ENCODE data around the gene ESPL1.

The ESPL1 gene

GRCh38 chr12:53306826-53307225, 38.7 kb downstream of the ESPL1 start:
- Histone ChIP-seq H3K9me3 (ENCODE audit: control insufficient read depth, low read length) (no peaks in the 10 kb centered on the region), H3K4me1 (ENCODE audit: control insufficient read depth, insufficient read depth, low read length, poor library complexity, severe bottlenecking) (no peaks in the 10 kb centered on the region), H3K36me3 (ENCODE audit: control insufficient read depth, insufficient read depth, low read length) (peaks cover 65% of the 10 kb centered on the region), H3K27ac (ENCODE audit: low read depth, low read length, severe bottlenecking) (no peak overlapping the region), H3K4me3 (ENCODE audit: extremely low read depth, insufficient read depth, low read length, poor library complexity, severe bottlenecking) (no peak overlapping the region)
- WGBS, 2 experiments (ENCODE audit: insufficient coverage in 2 of 2): 85 to 100% methylated on average over 5 to 8 of the region's 10 CpGs

GRCh38 chr12:53308276-53308675, 40.2 kb downstream of the ESPL1 start:
- Histone ChIP-seq H3K4me1 (ENCODE audit: control insufficient read depth, insufficient read depth, low read length, poor library complexity, severe bottlenecking) (no peaks in the 10 kb centered on the region), H3K27ac (ENCODE audit: low read depth, low read length, severe bottlenecking) (no peak overlapping the region), H3K4me3 (ENCODE audit: extremely low read depth, insufficient read depth, low read length, poor library complexity, severe bottlenecking) (no peak overlapping the region), H3K9me3 (ENCODE audit: control insufficient read depth, low read length) (no peaks in the 10 kb centered on the region), H3K36me3 (ENCODE audit: control insufficient read depth, insufficient read depth, low read length) (peaks cover 51% of the 10 kb centered on the region)
- WGBS, 2 experiments (ENCODE audit: insufficient coverage in 2 of 2): 86 to 88% methylated on average over 2 to 3 of the region's 4 CpGs

- Histone ChIP-seq H3K9me3 (ENCODE audit: control insufficient read depth, low read length) (no peaks in the 10 kb centered on the region), H3K4me1 (ENCODE audit: control insufficient read depth, insufficient read depth, low read length, poor library complexity, severe bottlenecking) (no peaks in the 10 kb centered on the region), H3K36me3 (ENCODE audit: control insufficient read depth, insufficient read depth, low read length) (peaks cover 54% of the 10 kb centered on the region), H3K27ac (ENCODE audit: low read depth, low read length, severe bottlenecking) (no peak overlapping the region), H3K4me3 (ENCODE audit: extremely low read depth, insufficient read depth, low read length, poor library complexity, severe bottlenecking) (no peak overlapping the region)
- WGBS, 2 experiments (ENCODE audit: insufficient coverage in 2 of 2): 100% methylated on average over 1 of the region's 3 CpGs
Measured at GRCh38 chr12:53313996-53314395, 45.9 kb downstream of the ESPL1 start.

- 28 to 29% methylated on average over 5 to 6 of the region's 10 CpGs for WGBS, 2 experiments (ENCODE audit: insufficient coverage in 2 of 2)
- peaks cover 33% of the 10 kb centered on the region for H3K36me3 ChIP-seq (ENCODE audit: control insufficient read depth, insufficient read depth, low read length)
- H3K27ac ChIP-seq (ENCODE audit: low read depth, low read length, severe bottlenecking): peak overlapping the region; percentile 98
- H3K9me3 ChIP-seq (ENCODE audit: control insufficient read depth, low read length): no peaks in the 10 kb centered on the region
- H3K4me3 ChIP-seq (ENCODE audit: extremely low read depth, insufficient read depth, low read length, poor library complexity, severe bottlenecking): peak overlapping the region; percentile 76
- peaks cover 18% of the 10 kb centered on the region for H3K4me1 ChIP-seq (ENCODE audit: control insufficient read depth, insufficient read depth, low read length, poor library complexity, severe bottlenecking)
Measured at GRCh38 chr12:53320352-53321195, 52.5 kb downstream of the ESPL1 start.

GRCh38 chr12:53324113-53324778, 56.1 kb downstream of the ESPL1 start:
- peak overlapping the region; percentile 91 for H3K27ac ChIP-seq (ENCODE audit: low read depth, low read length, severe bottlenecking)
- 20 to 29% methylated on average over 16 to 20 of the region's 28 CpGs for WGBS, 2 experiments (ENCODE audit: insufficient coverage in 2 of 2)
- H3K4me3 ChIP-seq (ENCODE audit: extremely low read depth, insufficient read depth, low read length, poor library complexity, severe bottlenecking): peak overlapping the region; percentile 62
- H3K4me1 ChIP-seq (ENCODE audit: control insufficient read depth, insufficient read depth, low read length, poor library complexity, severe bottlenecking): peaks cover 18% of the 10 kb centered on the region
- H3K36me3 ChIP-seq (ENCODE audit: control insufficient read depth, insufficient read depth, low read length): peaks cover 4% of the 10 kb centered on the region
- H3K9me3 ChIP-seq (ENCODE audit: control insufficient read depth, low read length): no peaks in the 10 kb centered on the region

GRCh38 chr12:53324779-53325510, 56.8 kb downstream of the ESPL1 start:
- Histone ChIP-seq H3K9me3 (ENCODE audit: control insufficient read depth, low read length) (no peaks in the 10 kb centered on the region), H3K36me3 (ENCODE audit: control insufficient read depth, insufficient read depth, low read length) (no peaks in the 10 kb centered on the region), H3K27ac (ENCODE audit: low read depth, low read length, severe bottlenecking) (peak overlapping the region; percentile 91), H3K4me3 (ENCODE audit: extremely low read depth, insufficient read depth, low read length, poor library complexity, severe bottlenecking) (peak overlapping the region; percentile 62), H3K4me1 (ENCODE audit: control insufficient read depth, insufficient read depth, low read length, poor library complexity, severe bottlenecking) (peaks cover 18% of the 10 kb centered on the region)
- 0% methylated on average over 30 to 53 of the region's 69 CpGs for WGBS, 2 experiments (ENCODE audit: insufficient coverage in 2 of 2)

- 2 to 3% methylated on average over 29 to 45 of the region's 50 CpGs for WGBS, 2 experiments (ENCODE audit: insufficient coverage in 2 of 2)
- H3K36me3 ChIP-seq (ENCODE audit: control insufficient read depth, insufficient read depth, low read length): no peaks in the 10 kb centered on the region
- H3K4me3 ChIP-seq (ENCODE audit: extremely low read depth, insufficient read depth, low read length, poor library complexity, severe bottlenecking): peak overlapping the region; percentile 62
- H3K9me3 ChIP-seq (ENCODE audit: control insufficient read depth, low read length): no peaks in the 10 kb centered on the region
- peak overlapping the region; percentile 91 for H3K27ac ChIP-seq (ENCODE audit: low read depth, low read length, severe bottlenecking)
- H3K4me1 ChIP-seq (ENCODE audit: control insufficient read depth, insufficient read depth, low read length, poor library complexity, severe bottlenecking): peaks cover 12% of the 10 kb centered on the region
Measured at GRCh38 chr12:53325511-53326061, 57.5 kb downstream of the ESPL1 start.

- Histone ChIP-seq H3K27ac (ENCODE audit: low read depth, low read length, severe bottlenecking) (no peak overlapping the region), H3K4me1 (ENCODE audit: control insufficient read depth, insufficient read depth, low read length, poor library complexity, severe bottlenecking) (peaks cover 12% of the 10 kb centered on the region), H3K9me3 (ENCODE audit: control insufficient read depth, low read length) (no peaks in the 10 kb centered on the region), H3K36me3 (ENCODE audit: control insufficient read depth, insufficient read depth, low read length) (no peaks in the 10 kb centered on the region), H3K4me3 (ENCODE audit: extremely low read depth, insufficient read depth, low read length, poor library complexity, severe bottlenecking) (no peak overlapping the region)
- WGBS, 2 experiments (ENCODE audit: insufficient coverage in 2 of 2): 76 to 78% methylated on average over 7 to 8 of the region's 8 CpGs
Measured at GRCh38 chr12:53326460-53327185, 58.5 kb downstream of the ESPL1 start.

- Histone ChIP-seq H3K9me3 (ENCODE audit: control insufficient read depth, low read length) (no peaks in the 10 kb centered on the region), H3K4me1 (ENCODE audit: control insufficient read depth, insufficient read depth, low read length, poor library complexity, severe bottlenecking) (peaks cover 8% of the 10 kb centered on the region), H3K36me3 (ENCODE audit: control insufficient read depth, insufficient read depth, low read length) (no peaks in the 10 kb centered on the region), H3K27ac (ENCODE audit: low read depth, low read length, severe bottlenecking) (no peak overlapping the region), H3K4me3 (ENCODE audit: extremely low read depth, insufficient read depth, low read length, poor library complexity, severe bottlenecking) (no peak overlapping the region)
- WGBS, 2 experiments (ENCODE audit: insufficient coverage in 2 of 2): 80 to 89% methylated on average over 2 of the region's 3 CpGs
Measured at GRCh38 chr12:53327435-53328042, 59.4 kb downstream of the ESPL1 start.

- Histone ChIP-seq H3K27ac (ENCODE audit: low read depth, low read length, severe bottlenecking) (no peak overlapping the region), H3K4me3 (ENCODE audit: extremely low read depth, insufficient read depth, low read length, poor library complexity, severe bottlenecking) (no peak overlapping the region), H3K36me3 (ENCODE audit: control insufficient read depth, insufficient read depth, low read length) (no peaks in the 10 kb centered on the region), H3K9me3 (ENCODE audit: control insufficient read depth, low read length) (no peaks in the 10 kb centered on the region), H3K4me1 (ENCODE audit: control insufficient read depth, insufficient read depth, low read length, poor library complexity, severe bottlenecking) (peaks cover 8% of the 10 kb centered on the region)
- WGBS, 2 experiments (ENCODE audit: insufficient coverage in 2 of 2): 57 to 61% methylated on average over 15 to 16 of the region's 16 CpGs
Measured at GRCh38 chr12:53328043-53328435, 59.9 kb downstream of the ESPL1 start.

Data from mesodermal cell (in vitro differentiated cells).